GM12875 (cell line): Measurements from ENCODE around the gene ATP6V1G1.

Experiments
- H3K4me3 ChIP-seq: one replicate; pipeline ENCODE4 v1.5.1; 2011; ENCODE audit warnings: low read depth, low read length, control low read depth
- CTCF ChIP-seq: IDR thresholded peaks from 2 replicates; pipeline ENCODE4 v1.5.1; 2011; ENCODE audit warnings: low read depth, mild to moderate bottlenecking, control low read depth, inconsistent platforms, low read length, moderate library complexity, borderline replicate concordance; ENCODE audit not compliant: insufficient read depth

The ATP6V1G1 gene

GRCh38 chr9:114551750-114552685 lies 35.6 kb upstream of the ATP6V1G1 start:
- no peak overlapping the region for H3K4me3 ChIP-seq
- TF ChIP-seq CTCF, result no peak

- no peak for TF ChIP-seq CTCF
- H3K4me3 ChIP-seq, result no peak overlapping the region
Measured at GRCh38 chr9:114552706-114553105, 34.9 kb upstream of the ATP6V1G1 start.

GRCh38 chr9:114553202-114553601 lies 34.4 kb upstream of the ATP6V1G1 start:
- TF ChIP-seq CTCF, result no peak
- H3K4me3 ChIP-seq, result no peak overlapping the region

GRCh38 chr9:114555696-114556095 lies 31.9 kb upstream of the ATP6V1G1 start:
- H3K4me3 ChIP-seq, result no peak overlapping the region
- no peak for TF ChIP-seq CTCF

- no peak for TF ChIP-seq CTCF
- H3K4me3 ChIP-seq, result no peak overlapping the region
Measured at GRCh38 chr9:114558027-114558675, 29.4 kb upstream of the ATP6V1G1 start.

- no peak for TF ChIP-seq CTCF
- H3K4me3 ChIP-seq, result no peak overlapping the region
Measured at GRCh38 chr9:114559830-114560513, 27.6 kb upstream of the ATP6V1G1 start.
